ENCODE measurements around the gene PTPRK.
A peak's percentile ranks its signal among the peaks of the same experiment; 100 is the strongest.
"Not testable (repeated sequence)": the region's sequence is repeated elsewhere in the genome, so short reads cannot be mapped to it uniquely, and the experiment has no call there.

The PTPRK gene

GRCh38 chr6:128036808-128037570, 483.4 kb downstream of the PTPRK start:
- intact Hi-C loops (cut with DNase I): no loop called here
- no peak for DNase-seq

- intact Hi-C loops (cut with DNase I): no loop called here
- DNase-seq: no peak
Measured at GRCh38 chr6:128033156-128033555, 487.2 kb downstream of the PTPRK start.

DNA sequence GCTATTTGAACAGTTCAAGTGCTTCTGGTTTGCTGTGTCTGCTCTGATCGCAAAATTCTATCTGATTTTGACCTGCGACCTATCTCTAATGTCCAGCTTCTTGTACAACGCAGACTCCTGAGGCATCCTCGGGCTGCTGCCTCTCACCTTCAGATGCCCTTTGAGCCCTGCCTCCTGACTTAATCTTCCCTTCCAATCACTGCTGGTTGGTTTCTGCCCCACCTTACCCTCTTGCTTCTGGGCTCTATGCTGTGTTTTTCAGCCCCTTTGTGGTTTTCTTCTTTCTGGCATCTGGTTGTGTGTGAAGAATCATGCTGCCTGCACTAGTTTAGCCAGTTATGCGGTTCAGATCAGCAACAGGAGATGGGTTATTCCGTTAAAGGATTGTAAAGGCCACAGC, 488.4 kb downstream of the PTPRK start:
- intact Hi-C loops (cut with DNase I): no loop called here
- no peak for DNase-seq

GRCh38 chr6:128029826-128030225, 490.6 kb downstream of the PTPRK start:
- intact Hi-C loops (cut with DNase I): no loop called here
- no peak for DNase-seq

DNA sequence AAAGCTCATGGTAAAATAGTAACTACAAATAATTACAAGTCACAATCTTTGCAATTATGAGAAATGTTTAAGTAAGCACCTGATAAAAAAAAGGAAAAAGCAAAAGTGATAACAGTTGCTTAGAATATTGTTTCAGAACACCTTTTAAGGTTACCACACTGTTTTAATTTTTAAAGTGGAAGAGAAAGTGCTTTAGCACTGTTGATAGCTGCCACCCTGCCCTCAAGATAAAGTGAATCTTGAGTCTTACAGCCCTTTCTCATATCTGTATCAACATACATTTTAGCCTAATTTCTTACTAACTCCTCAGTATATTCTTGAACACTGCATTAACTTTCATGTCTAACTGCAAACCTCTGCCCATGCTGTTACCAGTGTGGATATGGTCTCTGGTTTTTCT, 492.2 kb downstream of the PTPRK start:
- no peak for DNase-seq

DNA sequence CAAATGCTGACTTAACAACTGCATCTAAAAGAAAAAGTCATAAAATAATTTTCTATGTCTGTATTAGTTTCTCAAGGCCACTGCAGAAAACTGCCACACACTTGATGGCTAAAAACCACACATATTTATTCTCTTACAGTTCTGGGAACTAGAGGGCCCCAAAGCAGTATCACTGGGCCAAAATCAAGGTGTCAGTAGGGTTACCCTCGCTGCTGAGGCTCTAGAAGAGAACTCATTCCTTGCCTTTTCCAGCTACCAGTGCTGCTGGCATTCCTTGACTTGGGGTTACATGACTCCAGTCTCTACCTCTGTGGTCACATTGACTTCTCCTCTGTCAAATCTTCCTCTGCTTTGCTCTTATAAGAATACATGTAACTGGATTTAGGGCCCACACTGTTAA, 494.9 kb downstream of the PTPRK start:
- no peak for DNase-seq
- intact Hi-C loops (cut with DNase I): no loop called here

More for the DNA sequence above, 492.2 kb downstream of the PTPRK start:
- intact Hi-C loops (cut with DNase I): no loop called here

DNA sequence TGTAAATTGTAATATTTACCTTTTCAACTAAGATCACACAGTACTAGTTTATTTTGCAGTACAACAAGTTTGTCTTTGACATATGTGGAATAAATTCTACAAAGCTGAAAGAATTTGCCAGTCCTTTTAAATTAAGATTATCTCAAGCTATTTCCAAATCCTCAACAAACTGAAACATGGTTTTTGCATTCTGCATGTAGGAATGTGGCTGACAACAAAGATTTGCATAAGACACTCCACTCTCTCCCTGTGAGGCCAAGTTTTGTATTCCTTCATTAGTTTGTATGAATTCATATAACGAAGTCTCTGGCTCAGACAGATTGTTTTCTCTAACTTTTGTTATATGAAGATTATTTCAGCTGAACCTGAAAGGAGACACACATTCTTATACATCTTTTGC, 495.4 kb downstream of the PTPRK start:
- DNase-seq: no peak
- intact Hi-C loops (cut with DNase I): no loop called here

- intact Hi-C loops (cut with DNase I): no loop called here
Measured at GRCh38 chr6:128024046-128024445, 496.4 kb downstream of the PTPRK start.

DNA sequence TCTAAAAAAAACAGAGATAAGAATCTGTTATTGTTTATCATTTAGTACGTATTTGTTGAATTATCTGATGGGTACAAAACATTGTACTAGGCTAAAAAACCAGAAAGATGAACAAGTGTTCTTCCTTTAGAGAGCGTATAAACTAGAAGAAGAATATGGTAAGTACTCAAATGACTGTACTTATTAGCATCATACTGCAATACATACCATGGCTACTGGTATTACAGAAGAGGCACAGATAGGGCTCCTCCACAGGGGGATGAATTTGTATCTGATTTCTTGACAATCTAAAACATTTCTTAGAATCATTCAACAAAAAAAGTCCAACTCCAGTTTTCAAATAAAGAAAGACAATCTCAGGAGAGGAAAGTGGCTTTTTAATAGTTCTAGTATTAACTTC, 501.6 kb downstream of the PTPRK start:
- DNase-seq: no peak
- intact Hi-C loops (cut with DNase I): no loop called here

More at GRCh38 chr6:128024046-128024445, 496.4 kb downstream of the PTPRK start:
- no peak for DNase-seq

DNA sequence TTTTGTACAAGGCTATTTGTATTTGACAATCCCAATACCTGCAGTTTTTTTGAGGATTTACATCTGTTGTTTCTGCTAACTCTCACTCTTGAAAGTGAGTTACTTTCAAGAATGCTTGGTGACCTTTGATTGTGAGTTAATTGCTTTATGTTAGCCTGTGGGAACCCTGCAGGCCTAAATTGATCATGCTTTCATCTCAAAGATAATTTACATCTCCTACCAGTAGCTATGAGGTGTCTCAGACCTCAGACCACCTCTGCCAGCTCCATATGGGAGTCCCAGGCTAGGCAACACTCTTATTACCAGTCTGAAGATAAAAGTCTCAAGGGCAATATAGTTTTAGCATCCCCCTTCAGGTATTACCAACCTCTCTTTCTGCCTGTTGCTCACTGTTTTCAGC, 503.1 kb downstream of the PTPRK start:
- DNase-seq: no peak
- intact Hi-C loops (cut with DNase I): no loop called here

DNA sequence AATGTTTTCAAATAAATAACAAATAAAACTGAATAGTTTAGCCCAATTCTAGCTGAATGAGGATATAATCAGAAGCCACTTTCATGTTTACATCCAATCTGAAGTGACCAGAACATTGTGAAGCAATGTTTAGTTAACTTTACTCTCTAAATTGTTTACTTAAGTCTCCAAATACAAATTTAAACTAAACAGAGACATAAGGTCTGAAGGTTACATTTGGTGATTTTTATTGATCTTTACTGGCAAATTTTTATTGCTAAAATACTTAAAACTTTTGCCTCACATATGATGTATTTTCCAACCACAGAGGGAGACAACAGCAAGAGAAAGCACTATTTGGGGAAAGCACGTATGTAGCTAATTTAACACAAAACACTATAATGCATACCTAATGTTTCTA, 512.7 kb downstream of the PTPRK start:
- no peak for DNase-seq
- intact Hi-C loops (cut with DNase I): no loop called here

DNA sequence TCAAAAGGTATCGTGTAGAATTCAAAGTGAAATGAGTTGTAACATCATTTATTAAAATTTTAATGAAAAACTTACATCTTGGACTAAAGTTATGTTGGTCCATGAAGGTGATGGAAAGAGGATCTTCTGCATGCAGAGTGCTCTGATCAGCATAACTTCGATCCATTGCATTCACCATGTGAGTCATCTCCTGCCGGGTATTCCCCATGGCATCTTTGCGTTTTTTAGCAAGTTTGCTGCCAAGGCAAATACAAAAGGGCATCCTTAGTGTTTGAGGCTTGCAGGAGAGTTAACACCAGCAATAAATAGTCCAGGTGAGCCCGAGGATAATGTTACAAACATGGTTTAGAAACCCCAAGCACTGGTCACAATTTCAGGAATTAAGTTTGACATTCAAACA, 515.4 kb downstream of the PTPRK start:
- DNase-seq: no peak
- intact Hi-C loops (cut with DNase I): no loop called here

DNA sequence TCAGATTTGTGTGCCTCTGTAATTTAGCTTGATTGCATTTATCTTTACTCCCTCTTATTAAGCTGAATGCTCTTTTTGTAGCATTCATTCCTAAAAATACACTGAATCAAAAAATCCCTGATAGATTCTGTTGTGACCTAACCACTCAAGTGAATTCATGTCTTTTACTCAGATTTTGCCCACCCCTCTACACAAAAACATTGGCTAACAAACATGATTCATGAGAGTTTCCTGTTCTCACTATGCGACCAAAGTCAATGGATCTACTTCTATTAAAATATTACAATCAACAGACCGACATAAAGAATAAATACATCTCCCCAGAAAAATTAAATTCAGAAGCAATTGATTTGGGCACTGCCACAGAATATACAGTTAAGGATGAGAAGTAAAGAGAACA, 520.0 kb downstream of the PTPRK start:
- no peak for DNase-seq
- intact Hi-C loops (cut with DNase I): no loop called here

- intact Hi-C loops (cut with DNase I): no loop called here
- DNase-seq: no peak
Measured at GRCh38 chr6:127998985-127999384, 521.4 kb downstream of the PTPRK start.

GRCh38 chr6:127997496-127998164, 522.8 kb downstream of the PTPRK start:
- intact Hi-C loops (cut with DNase I): no loop called here
- DNase-seq: no peak

GRCh38 chr6:127996925-127997324, 523.5 kb downstream of the PTPRK start:
- DNase-seq: no peak
- intact Hi-C loops (cut with DNase I): no loop called here

DNA sequence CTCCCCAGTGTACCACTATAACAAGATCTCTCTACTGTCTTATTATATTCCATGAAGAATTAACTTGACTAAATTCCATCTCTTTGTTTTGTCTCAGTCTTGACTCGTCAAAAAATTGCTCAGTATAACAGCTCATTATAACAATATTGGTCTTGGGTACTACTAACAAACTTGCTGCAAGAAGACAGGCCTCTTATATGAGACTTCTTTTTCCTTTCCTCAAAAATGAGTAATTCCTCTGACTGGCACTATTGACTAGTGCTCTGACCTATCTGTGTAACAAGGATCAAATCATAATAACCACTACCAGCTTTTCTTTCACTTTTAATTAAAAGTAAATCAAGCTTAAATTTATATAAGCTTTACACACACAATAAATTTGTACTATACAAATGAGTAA, 528.3 kb downstream of the PTPRK start:
- intact Hi-C loops (cut with DNase I): no loop called here

GRCh38 chr6:127990074-127990473, 530.3 kb downstream of the PTPRK start:
- intact Hi-C loops (cut with DNase I): no loop called here
- DNase-seq: no peak

More for the DNA sequence above, 528.3 kb downstream of the PTPRK start:
- DNase-seq: no peak

- intact Hi-C loops (cut with DNase I): no loop called here
- DNase-seq: peak in 35 of 42 donors; percentile 14 to 82 (median 49)
Measured at GRCh38 chr6:127980996-127981395, 539.4 kb downstream of the PTPRK start.

DNA sequence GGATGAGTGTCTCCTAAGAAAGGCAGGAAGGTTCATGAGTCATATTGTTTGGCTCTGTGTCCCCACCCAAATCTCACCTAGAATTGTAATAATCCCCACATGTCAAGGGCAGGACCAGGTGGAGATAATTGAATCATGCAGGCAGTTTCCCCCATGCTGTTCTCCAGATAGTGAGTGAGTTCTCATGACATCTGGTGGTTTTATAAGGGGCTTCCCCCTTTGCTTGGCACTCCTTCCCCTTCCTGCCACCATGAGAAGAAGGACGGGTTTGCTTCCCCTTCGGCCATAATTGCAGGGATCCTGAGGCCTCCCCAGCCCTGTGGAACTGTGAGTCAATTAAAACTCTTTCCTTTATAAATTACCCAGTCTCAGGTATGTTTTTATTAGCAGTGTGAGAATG, 542.2 kb downstream of the PTPRK start:
- DNase-seq; intact Hi-C loops (cut with DNase I): not testable (repeated sequence)

DNA sequence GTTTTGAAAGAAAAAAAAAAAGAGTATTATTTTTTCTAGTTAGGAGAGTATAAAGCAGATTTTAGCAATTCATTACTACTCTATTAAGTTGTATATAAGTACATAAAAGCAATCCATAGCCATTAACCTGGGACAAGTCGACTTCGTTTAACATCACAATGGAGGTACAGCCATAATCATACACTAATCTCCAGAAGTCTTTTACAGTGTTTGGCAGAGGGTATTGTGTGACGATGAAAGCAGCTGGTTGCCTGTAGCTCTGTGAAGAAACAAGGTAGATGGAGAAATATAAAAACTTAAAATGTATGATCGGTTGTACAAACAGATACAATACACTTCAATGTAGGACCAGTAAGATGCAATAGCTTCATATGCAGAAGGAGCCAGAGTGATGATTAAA, 543.6 kb downstream of the PTPRK start:
- no peak for DNase-seq
- intact Hi-C loops (cut with DNase I): no loop called here
